IgD-negative memory B cell (primary cell): ENCODE measurements around the gene DENND6B. TPM values are rescaled to one million over a fixed set of nuclear protein-coding genes. Genes with fewer than 3 reads are reported as not detected.

Experiments
- H3K27ac Mint-ChIP-seq, 3 donors: one replicate each; pipeline ENCODE4 v1.8.0; 2020 to 2022; ENCODE audit warnings: mild to moderate bottlenecking in 3 of 3, mixed read lengths in 3 of 3, moderate library complexity in 1 of 3
- H3K27me3 Mint-ChIP-seq: one replicate; pipeline ENCODE4 v1.8.0; 2021; ENCODE audit warnings: mixed read lengths
- H3K36me3 Mint-ChIP-seq: one replicate; pipeline ENCODE4 v1.8.0; 2020; ENCODE audit warnings: mild to moderate bottlenecking, mixed read lengths
- H3K4me1 Mint-ChIP-seq, 3 donors: one replicate each; pipeline ENCODE4 v1.8.0; 2020 to 2022; ENCODE audit warnings: mixed read lengths in 3 of 3, mild to moderate bottlenecking in 1 of 3
- H3K4me3 Mint-ChIP-seq, 4 donors: one replicate each; pipeline ENCODE4 v1.8.0; 2020 to 2022; ENCODE audit warnings: mild to moderate bottlenecking in 4 of 4, mixed read lengths in 4 of 4, moderate library complexity in 3 of 4
- H3K9me3 Mint-ChIP-seq, 3 donors: one replicate each; pipeline ENCODE4 v1.8.0; 2020 to 2021; ENCODE audit warnings: mixed read lengths in 3 of 3, mild to moderate bottlenecking in 1 of 3
- polyA plus RNA-seq: library from polyadenylated mRNA; unstranded; fragments of 300-500 nt; fragmentation: Illumina TruSeq; gene quantifications from one replicate; pipeline ENCODE4 v1.2.3, GENCODE V29; 2021

DENND6B gene
- polyA plus RNA-seq, 1 donor from 2014 or later: 1.2 TPM

DNA sequence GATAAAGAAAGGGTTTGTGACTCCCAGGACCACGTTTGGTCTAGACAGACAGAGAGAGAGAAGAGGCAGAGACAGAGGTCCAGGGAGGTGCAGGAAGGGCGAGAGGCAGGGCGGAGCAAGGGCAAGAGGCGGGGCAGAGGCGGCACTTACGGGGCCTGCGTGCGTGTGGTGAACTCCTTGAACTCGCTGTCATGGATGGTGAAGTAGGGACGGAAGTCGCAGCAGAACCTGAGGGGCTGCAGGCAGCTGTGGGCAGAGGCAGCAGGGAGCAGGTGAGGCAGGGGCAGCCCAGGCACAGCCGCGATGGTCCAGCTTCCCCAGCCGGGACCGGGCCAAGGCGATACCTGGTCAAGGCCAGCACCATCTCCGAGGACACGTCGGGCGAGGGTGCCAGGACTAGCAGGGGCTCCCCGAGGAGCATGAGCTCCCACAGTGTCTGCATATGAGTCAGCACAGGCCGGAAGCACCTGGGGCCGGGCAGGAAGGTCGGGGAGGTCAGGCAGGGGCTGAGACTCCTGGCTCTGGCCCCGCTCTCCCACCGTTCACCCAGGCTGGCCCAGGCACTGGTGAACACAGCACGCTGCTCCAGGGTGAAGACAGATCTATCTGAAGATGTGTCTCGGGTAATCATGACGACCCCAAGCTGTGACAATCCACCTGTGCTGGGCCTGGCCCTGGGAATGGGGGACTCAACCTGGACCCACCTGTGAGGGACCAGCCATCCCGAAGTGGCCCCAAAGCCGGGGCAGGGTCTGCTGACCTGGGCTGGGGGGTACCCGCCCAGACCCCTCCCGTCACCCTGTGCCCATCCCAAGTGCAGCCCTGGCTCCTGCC, 12.1 kb downstream of the DENND6B start:
- Mint-ChIP-seq H3K27ac (peak overlapping the region; percentile 76 to 89 (median 78)), H3K27me3 (no peaks in the 10 kb centered on the region), H3K9me3 (no peaks in the 10 kb centered on the region), H3K36me3 (no peaks in the 10 kb centered on the region), H3K4me3 (peak overlapping the region; percentile 69 to 91 (median 77)), H3K4me1 (peaks cover 12 to 22% (median 13%) of the 10 kb centered on the region in 3 donors)

DNA sequence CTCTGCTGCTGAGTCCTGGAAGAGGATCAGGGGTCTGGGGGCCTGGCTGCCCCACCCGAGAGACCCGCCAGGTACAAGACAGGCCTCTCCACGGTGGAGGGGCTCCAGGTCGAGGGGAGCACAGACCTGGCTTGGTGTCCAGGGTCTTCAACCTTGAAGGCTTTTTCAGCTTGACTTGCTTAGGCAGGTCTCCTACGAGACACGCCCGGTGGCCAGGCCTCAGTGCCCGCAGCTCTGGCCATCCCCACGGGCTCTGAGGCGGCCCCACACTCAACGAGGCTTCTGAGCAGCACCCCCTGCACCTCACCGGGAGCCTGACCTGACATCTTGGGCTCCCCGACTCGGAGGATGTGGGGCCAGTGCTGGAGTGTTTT, 12.7 kb downstream of the DENND6B start:
- no peaks in the 10 kb centered on the region for H3K36me3 Mint-ChIP-seq
- H3K27ac Mint-ChIP-seq: peak overlapping the region; percentile 76 to 89 (median 78)
- H3K4me3 Mint-ChIP-seq: peak overlapping the region; percentile 69 to 91 (median 77)
- H3K9me3 Mint-ChIP-seq: no peaks in the 10 kb centered on the region
- peaks cover 12 to 19% (median 13%) of the 10 kb centered on the region in 3 donors for H3K4me1 Mint-ChIP-seq
- H3K27me3 Mint-ChIP-seq: no peaks in the 10 kb centered on the region

DNA sequence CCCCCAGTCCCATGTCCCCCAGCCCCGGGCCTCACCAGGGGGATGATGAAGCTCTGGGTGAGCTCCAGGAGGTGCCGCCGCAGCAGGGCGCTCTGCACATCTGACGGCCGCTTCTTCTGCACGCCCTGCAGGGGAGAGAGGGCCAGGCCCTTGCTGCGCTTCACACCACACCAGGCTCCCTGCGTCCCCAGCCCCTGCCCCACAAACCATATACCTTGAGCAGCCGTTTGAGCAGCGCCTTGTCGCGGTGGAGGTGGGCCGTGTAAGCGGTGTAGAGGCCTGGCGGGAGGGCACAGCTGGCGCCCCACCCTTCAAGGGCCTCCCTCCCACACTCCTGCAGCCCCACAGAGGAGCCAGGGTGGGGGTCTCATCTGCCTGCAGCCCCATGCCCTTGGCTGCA, 13.2 kb downstream of the DENND6B start:
- H3K27me3 Mint-ChIP-seq: peaks cover 2% of the 10 kb centered on the region
- H3K27ac Mint-ChIP-seq: peak overlapping the region in 1 of 3 donors; percentile 46
- H3K9me3 Mint-ChIP-seq: no peaks in the 10 kb centered on the region
- H3K36me3 Mint-ChIP-seq: no peaks in the 10 kb centered on the region
- H3K4me3 Mint-ChIP-seq: peak overlapping the region in 1 of 4 donors; percentile 91
- H3K4me1 Mint-ChIP-seq: peaks cover 11 to 16% (median 13%) of the 10 kb centered on the region in 3 donors

DNA sequence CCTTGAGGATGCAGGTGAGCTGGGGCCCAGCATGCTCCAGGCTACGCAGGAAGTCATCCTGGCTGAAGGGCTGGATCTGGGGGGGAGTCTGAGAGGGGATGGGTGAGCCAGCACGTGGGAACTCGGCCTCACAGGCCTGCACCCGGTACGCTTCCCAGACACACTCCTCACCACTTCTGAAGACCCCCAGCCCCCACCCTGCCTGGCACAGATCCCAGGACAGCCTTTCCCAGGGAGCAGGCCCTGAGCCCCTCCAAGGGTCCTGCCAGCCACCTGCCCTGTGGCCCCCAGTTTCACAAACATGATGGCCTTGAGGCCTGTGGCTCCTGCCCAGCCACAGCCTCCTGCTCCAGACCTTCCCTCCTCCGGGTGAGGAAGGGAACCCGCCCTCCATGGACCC, 13.8 kb downstream of the DENND6B start:
- H3K9me3 Mint-ChIP-seq: no peaks in the 10 kb centered on the region
- H3K4me3 Mint-ChIP-seq: no peak overlapping the region
- H3K27ac Mint-ChIP-seq: no peak overlapping the region

DNA sequence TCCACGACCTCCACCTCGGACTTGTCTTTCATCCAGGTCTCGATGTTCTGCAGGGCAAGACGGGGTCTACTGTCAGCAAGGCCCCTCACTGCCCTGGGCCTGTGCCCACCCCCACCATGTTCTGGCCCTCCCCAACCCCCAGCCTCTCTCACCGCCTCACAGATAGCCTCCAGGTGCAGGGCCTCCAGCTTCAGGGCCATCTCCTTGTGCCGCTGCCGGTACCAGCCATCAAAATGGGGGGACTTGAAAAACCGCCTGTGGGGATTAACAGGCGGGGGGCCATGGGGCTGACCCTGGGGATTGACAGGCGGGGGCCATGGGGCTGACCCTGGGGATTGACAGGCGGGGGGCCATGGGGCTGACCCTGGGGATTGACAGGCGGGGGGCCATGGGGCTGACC, 14.4 kb downstream of the DENND6B start:
- H3K27me3 Mint-ChIP-seq: peaks cover 2% of the 10 kb centered on the region
- no peak overlapping the region for H3K4me3 Mint-ChIP-seq
- no peaks in the 10 kb centered on the region for H3K9me3 Mint-ChIP-seq
- no peaks in the 10 kb centered on the region for H3K36me3 Mint-ChIP-seq
- H3K27ac Mint-ChIP-seq: no peak overlapping the region
- H3K4me1 Mint-ChIP-seq: peaks cover 6 to 12% (median 11%) of the 10 kb centered on the region in 3 donors

More for the DNA sequence above, 13.8 kb downstream of the DENND6B start:
- Mint-ChIP-seq H3K36me3 (no peaks in the 10 kb centered on the region), H3K4me1 (peaks cover 6 to 12% (median 11%) of the 10 kb centered on the region in 3 donors), H3K27me3 (peaks cover 2% of the 10 kb centered on the region)

DNA sequence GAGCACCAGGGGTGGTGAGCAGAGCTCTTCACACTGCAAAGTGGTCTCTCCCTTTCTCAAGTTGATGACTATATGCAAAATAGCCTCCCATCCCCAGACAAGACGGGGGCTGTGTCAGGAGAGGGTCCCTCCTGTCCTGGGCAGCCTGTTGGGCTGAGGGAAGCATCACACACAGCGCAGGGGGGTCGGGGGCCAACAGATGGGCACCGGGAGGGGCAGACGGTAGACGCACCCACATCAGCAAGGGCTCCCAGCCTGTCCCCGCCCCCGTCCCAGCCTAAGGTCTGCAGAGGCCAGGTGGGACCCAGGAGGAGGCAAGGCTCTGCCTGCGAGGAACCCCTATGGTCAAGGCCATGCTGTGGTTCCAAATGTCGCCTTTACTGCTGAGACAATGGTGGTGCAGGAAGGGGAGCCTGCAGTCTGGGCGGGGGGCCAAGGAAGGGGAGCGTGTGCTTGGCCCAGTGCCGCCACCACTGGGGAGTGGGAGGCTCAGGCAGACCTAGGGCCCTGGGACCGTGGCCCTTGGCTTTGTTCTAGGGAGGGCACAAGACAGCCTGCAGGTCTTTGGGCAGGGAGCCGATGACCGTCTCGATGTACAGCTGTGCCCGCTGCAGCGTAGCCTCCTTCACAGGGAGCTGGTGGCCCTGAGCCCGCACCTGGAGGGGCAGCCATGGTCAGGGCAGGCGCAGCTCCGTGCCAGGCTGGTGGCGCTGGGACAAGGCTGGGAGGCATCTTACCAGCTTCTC, 15.0 kb downstream of the DENND6B start:
- Mint-ChIP-seq H3K27me3 (peaks cover 2% of the 10 kb centered on the region), H3K36me3 (no peaks in the 10 kb centered on the region), H3K4me1 (peaks cover 6 to 12% (median 11%) of the 10 kb centered on the region in 3 donors), H3K27ac (no peak overlapping the region), H3K4me3 (no peak overlapping the region), H3K9me3 (no peaks in the 10 kb centered on the region)

DNA sequence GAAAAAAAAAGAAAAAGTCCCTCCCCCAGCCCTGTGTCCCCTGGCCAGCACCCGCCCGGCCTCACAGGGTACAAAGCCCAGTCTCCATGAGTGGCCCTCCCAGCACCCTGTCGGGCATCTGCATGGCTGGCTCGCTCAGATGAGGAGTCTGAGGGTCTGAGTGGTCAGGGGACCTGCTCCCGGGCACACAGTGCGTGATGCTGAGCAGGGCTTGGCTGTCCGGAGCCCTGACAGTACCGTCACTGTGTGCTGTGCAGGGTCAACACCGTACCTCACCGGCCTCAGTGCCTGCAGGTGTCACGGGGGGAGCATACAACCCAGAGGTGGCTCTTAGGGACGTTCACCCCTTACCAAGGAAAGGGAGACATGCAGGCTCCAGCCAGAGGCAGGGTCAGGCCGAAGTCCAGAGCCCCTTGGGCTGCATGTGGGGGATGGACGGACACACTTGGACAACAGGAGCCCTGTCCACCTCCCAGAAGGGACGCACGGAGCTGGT, 15.8 kb downstream of the DENND6B start:
- peaks cover 6% of the 10 kb centered on the region for H3K27me3 Mint-ChIP-seq
- H3K4me3 Mint-ChIP-seq: no peak overlapping the region
- peaks cover 10 to 15% (median 14%) of the 10 kb centered on the region in 3 donors for H3K4me1 Mint-ChIP-seq
- H3K9me3 Mint-ChIP-seq: no peaks in the 10 kb centered on the region
- H3K27ac Mint-ChIP-seq: no peak overlapping the region
- H3K36me3 Mint-ChIP-seq: no peaks in the 10 kb centered on the region

DNA sequence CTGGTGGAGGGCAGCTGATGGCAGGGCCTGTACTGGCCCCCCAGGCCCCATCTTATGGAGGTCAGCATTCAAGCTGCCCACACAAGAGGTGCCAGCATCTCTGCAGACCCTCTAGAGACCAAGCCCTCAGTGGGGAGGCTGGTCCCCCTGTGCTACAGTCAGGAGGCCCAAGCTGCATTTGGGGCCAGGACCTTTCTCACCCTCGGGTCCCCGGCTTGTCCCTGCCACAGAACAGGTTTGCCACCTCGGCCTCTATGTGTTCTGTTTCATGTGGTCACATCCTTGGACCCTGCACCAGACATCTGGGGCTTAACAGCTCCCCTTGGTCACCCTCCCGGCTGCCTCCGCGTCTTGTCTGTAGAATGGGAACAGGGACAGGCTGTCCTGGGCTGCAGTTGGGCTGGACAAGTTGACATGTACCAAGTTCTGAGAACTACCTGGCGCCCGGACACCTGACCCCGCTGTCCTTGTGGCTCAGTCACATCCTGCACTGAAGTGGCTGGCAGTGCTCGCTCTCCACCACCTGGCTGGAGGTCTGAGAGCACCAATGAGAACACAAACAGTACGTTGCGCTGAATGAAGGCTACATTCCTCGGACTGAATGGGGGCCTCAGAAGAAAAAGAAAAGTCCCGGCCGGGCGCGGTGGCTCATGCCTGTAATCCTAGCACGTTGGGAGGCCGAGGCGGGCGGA, 16.6 kb downstream of the DENND6B start:
- peak overlapping the region in 2 of 4 donors; percentile 2 to 44 for H3K4me3 Mint-ChIP-seq
- peak overlapping the region in 1 of 3 donors; percentile 9 for H3K27ac Mint-ChIP-seq
- H3K27me3 Mint-ChIP-seq: peaks cover 9% of the 10 kb centered on the region
- H3K36me3 Mint-ChIP-seq: no peaks in the 10 kb centered on the region
- H3K4me1 Mint-ChIP-seq: peaks cover 12 to 19% (median 14%) of the 10 kb centered on the region in 3 donors
- H3K9me3 Mint-ChIP-seq: no peaks in the 10 kb centered on the region

DNA sequence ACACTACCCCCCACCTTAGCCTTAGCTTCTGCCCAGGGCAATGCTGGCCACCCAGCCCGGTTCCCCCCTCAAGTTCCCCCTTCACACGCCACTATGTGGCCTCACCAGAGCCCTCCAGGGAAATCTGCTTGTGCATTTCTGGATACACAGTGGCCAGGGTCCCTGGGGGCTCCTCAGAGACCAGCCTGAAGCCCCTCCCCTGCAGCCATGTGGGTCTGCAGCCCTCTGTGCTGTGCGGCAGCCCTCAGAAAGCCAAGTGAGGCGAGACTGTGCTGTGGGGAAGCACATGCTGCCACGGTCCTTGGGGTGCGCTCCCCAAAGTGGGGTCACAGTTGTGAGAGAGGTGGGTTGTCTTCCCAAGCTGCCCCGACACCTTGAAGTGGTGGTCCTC, 17.2 kb downstream of the DENND6B start:
- Mint-ChIP-seq H3K27me3 (peaks cover 9% of the 10 kb centered on the region), H3K4me3 (no peak overlapping the region), H3K4me1 (peaks cover 12 to 22% (median 14%) of the 10 kb centered on the region in 3 donors), H3K36me3 (no peaks in the 10 kb centered on the region), H3K9me3 (no peaks in the 10 kb centered on the region), H3K27ac (peak overlapping the region in 1 of 3 donors; percentile 9)

DNA sequence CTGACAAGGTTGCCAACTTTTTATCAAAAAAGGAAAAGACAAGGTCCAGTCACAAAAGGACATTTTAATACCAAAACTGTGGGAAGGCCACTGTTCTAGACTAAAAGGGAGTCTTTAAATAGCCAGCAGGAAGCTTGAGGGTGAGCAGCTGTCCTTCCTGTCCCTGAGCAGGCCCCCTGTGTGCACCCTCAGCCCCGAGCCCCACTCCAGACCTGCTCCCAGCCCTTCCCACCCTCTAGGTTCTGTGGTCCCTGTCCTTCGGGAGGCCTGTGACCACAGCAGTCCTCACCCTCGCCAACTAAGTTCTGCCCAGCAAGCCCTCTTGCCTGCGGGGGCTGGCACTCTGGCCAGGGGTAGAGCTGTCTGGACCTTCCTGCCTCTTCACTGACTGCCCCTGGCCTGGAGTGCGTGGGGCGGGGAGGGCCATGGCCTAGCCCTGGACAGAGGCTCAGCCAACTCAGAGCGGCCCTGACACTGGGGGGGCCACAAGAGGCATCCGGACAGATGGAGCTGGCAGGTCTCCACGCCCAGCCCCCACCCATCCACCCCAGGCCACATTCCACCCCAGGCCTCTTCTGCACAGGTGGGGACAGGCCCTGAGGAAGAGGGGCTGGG, 17.7 kb downstream of the DENND6B start:
- peak overlapping the region in 1 of 3 donors; percentile 45 for H3K27ac Mint-ChIP-seq
- peak overlapping the region in 2 of 4 donors; percentile 49 to 80 for H3K4me3 Mint-ChIP-seq
- no peaks in the 10 kb centered on the region for H3K36me3 Mint-ChIP-seq
- H3K9me3 Mint-ChIP-seq: no peaks in the 10 kb centered on the region
- peaks cover 11 to 21% (median 14%) of the 10 kb centered on the region in 3 donors for H3K4me1 Mint-ChIP-seq
- H3K27me3 Mint-ChIP-seq: peaks cover 9% of the 10 kb centered on the region

DNA sequence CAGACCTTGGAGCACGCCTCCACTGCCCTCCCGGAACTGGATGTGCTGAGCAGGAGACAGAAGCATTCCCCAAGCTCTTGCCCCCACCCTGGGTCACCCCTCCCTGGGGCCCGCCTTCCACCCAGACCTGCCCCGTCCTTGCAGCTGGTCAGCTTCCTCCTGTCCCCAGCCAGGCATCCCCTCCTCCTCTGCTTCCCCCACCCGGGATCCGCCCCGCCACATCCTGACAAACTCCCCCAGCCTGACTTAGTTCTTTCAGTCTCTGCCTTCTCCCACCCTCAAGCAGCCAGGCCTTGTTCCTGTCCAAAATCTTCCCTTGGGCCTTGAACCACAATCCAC, 18.2 kb downstream of the DENND6B start:
- H3K4me3 Mint-ChIP-seq: peak overlapping the region in 2 of 4 donors; percentile 49 to 80
- H3K4me1 Mint-ChIP-seq: peaks cover 12 to 26% (median 15%) of the 10 kb centered on the region in 3 donors
- no peaks in the 10 kb centered on the region for H3K36me3 Mint-ChIP-seq
- no peaks in the 10 kb centered on the region for H3K9me3 Mint-ChIP-seq
- H3K27me3 Mint-ChIP-seq: peaks cover 9% of the 10 kb centered on the region
- H3K27ac Mint-ChIP-seq: peak overlapping the region in 1 of 3 donors; percentile 45

DNA sequence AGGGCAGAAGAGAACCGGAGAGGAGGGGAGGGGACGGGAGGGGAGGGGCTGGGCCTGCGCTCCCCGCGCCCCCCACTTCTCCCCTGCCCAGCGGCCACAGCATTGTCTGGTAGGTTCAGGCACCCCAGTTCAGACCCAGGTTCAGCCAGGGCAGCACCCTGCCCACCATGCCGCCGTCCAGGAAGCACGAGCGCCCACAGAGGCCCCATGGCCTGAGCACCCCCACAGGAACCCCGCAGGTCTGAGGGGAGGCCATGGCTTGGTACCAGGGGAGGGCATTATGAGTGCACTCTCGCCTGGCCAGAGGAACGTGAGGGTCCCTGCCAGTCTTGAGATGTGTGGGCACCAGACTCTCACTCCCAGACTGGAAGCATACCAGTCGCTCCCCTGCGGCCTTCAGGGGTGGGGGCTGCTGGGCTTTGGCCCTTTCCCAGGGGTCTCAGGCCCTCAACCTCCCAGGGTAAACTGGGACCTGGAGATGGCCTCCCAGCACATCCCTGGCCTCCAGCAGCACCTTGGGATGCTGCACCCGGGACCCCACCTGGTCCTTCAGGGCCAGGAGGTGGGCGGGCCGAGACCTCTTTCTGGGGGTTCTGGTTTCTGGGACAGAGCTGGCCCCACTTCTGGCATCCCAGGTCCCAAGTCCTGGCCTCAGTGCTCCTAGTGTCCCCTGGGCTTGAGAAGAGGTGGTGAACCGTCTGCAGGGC, 18.8 kb downstream of the DENND6B start:
- Mint-ChIP-seq H3K9me3 (no peaks in the 10 kb centered on the region), H3K4me3 (peak overlapping the region in 2 of 4 donors; percentile 49 to 80), H3K36me3 (no peaks in the 10 kb centered on the region), H3K27ac (peak overlapping the region in 1 of 3 donors; percentile 45), H3K27me3 (peaks cover 9% of the 10 kb centered on the region), H3K4me1 (peaks cover 12 to 28% (median 17%) of the 10 kb centered on the region in 3 donors)

DNA sequence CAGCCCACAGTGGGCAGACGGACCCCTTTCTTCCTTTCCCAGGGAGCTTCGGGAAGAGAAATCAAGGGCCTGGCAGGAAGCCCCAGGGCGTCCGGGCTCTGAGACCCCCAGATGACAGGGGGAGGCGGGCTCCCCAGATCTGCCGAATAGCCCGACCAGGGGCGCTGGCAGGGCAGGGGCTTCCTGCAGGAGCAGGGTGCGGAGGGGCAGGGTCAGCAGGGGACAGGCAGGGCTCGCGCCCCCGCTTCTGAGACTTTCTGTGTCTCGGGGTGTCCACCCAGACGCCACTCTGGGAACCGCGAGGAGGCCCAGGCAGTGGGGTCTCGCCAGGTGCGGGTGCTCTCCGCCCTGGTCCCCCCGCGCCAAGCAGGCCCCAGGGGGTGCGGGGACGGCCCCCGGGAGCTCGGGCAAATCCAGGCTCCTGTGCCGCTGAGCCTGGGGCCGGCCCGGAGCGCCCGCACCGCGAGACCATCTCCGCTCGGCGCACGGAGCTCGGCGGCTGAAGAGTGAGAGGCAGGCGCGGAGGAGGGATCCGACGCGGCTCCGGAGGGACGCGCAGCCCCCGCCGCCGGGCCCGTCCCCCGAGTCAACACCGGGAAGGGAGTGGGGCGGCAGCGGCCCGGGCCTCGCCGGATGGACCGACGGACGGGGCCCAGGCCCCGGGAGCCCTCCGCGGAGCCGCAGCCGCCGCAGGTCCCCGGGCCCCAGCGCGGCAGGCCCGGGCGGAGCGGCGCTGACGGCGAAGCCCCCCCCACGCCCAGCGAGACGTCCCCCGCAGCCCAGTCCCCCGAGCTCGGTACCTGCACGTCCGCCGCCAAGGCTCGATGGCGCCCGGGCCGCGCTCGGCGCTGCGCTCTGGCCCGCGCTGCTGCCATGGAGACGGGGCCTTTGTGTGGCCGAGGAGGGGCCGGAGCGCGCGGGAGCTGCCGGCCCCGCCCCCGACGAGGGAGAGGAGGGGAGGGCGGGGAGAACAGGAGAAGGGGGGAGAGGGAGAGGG, 19.8 kb downstream of the DENND6B start, which contains the start of gene PLXNB2:
Gene PLXNB2, minus strand, starts transcription at position 894 of the 997 bp plus-strand sequence. CDS start 17,062 bp downstream, outside the sequence.
- no peaks in the 10 kb centered on the region for H3K36me3 Mint-ChIP-seq
- H3K4me1 Mint-ChIP-seq: peaks cover 12 to 36% (median 22%) of the 10 kb centered on the region in 3 donors
- no peaks in the 10 kb centered on the region for H3K9me3 Mint-ChIP-seq
- H3K27ac Mint-ChIP-seq: peak within 1 kb of the TSS in 1 of 3 donors; percentile 85
- peaks cover 9% of the 10 kb centered on the region for H3K27me3 Mint-ChIP-seq
- H3K4me3 Mint-ChIP-seq: peak within 1 kb of the TSS; percentile 21 to 85 (median 60)
